Measurements from ENCODE around the gene NEURL1.

NEURL1 gene

GRCh38 chr10:103459615-103460014, 33.9 kb upstream of the NEURL1 start:
- in situ Hi-C loops (cut with MboI; ENCODE audit: low sequenced_read_pairs, unreplicated experiment): no loop called here

DNA sequence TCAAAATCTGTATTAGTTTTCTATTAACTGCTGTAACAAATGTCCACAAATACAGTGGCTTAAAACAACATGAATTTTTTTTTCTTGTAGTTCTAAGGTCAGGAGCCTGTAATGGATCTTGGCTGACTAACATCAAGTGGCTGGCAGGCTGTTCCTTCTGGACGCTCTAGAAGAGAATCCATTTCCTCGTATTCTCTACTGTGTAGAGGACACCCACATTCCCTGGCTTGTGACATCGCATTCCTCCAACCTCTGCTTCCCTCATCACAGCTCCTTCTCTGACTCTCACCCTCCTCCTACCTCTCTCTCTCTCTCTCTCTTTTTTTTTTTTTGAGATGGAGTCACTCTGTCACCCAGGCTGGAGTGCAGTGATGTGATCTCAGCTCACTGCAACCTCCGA, 30.0 kb upstream of the NEURL1 start:
- in situ Hi-C loops (cut with MboI; ENCODE audit: low sequenced_read_pairs, unreplicated experiment): no loop called here
- no peak for DNase-seq (ENCODE audit: low spot score)
- TF ChIP-seq CTCF (IDR thresholded peaks at IDR 0.05; ENCODE audit: borderline replicate concordance, control extremely low read depth, extremely low read depth, insufficient read depth, missing control alignments): no peak

More at GRCh38 chr10:103459615-103460014, 33.9 kb upstream of the NEURL1 start:
- no peak for DNase-seq (ENCODE audit: low spot score)
- no peak for TF ChIP-seq CTCF (IDR thresholded peaks at IDR 0.05; ENCODE audit: borderline replicate concordance, control extremely low read depth, extremely low read depth, insufficient read depth, missing control alignments)

DNA sequence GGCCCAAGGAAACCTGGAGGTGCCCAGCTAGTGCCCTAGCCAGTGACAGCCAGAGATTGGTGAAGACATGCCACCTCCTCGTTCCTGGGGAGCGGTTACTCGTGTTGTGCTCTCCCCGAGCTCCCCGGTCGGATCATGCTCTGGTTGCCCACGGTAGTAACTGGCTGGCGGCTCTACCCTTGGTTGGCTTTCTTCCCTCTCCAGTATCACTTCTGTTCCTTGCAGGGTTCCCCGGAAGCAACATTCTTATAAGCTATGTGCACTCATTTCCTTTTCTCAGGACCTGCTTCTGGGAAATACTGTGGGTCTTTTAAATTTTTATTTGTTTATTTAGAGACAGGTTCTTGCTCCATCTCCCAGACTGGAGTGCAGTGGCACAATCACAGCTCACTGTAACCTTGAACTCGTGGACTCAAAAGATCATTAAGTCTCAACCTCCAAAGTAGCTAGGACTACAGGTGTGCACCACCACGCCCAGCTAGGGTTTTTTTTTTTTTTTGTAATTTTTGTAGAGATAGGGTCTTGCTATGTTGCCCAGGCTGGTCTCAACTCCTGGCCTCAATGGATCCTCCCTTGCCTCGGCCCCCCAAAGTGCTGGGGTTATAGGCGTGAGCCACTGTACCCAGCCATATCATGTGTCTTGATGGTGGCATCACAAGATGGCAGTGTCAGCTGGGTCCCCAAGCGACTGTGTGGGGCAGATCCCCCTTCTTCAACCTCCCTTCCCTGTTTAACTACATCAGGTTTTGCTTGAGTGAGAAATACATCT, 27.9 kb upstream of the NEURL1 start:
- no peak for DNase-seq (ENCODE audit: low spot score)
- TF ChIP-seq CTCF (IDR thresholded peaks at IDR 0.05; ENCODE audit: borderline replicate concordance, control extremely low read depth, extremely low read depth, insufficient read depth, missing control alignments): no peak
- in situ Hi-C loops (cut with MboI; ENCODE audit: low sequenced_read_pairs, unreplicated experiment): no loop called here

DNA sequence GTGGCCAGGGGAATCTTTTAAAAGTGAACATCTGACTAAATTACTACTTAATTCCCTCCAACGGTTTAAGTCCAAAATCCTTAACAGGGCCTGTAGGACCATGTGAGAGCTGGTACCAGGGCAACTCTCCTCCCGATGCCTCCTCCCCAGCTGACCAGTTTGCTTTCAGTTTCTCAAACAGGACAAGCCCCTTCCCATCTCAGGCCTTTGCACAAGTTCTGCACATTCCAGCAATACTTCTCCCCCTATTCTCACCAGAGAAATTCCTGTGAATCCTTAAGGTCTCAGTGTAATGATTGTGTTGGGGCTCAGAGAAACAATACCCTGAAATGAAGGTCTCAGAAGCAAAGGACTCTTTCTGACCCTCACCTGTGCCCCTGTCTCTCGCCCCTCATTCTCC, 26.8 kb upstream of the NEURL1 start:
- in situ Hi-C loops (cut with MboI; ENCODE audit: low sequenced_read_pairs, unreplicated experiment): no loop called here
- DNase-seq (ENCODE audit: low spot score): no peak
- no peak for TF ChIP-seq CTCF (IDR thresholded peaks at IDR 0.05; ENCODE audit: borderline replicate concordance, control extremely low read depth, extremely low read depth, insufficient read depth, missing control alignments)

- DNase-seq (ENCODE audit: low spot score): peak; percentile 69
- in situ Hi-C loops (cut with MboI; ENCODE audit: low sequenced_read_pairs, unreplicated experiment): no loop called here
- no peak for TF ChIP-seq CTCF (IDR thresholded peaks at IDR 0.05; ENCODE audit: borderline replicate concordance, control extremely low read depth, extremely low read depth, insufficient read depth, missing control alignments)
Measured at GRCh38 chr10:103467406-103467805, 26.1 kb upstream of the NEURL1 start.

GRCh38 chr10:103469201-103469600, 24.3 kb upstream of the NEURL1 start:
- DNase-seq (ENCODE audit: low spot score): no peak
- no peak for TF ChIP-seq CTCF (IDR thresholded peaks at IDR 0.05; ENCODE audit: borderline replicate concordance, control extremely low read depth, extremely low read depth, insufficient read depth, missing control alignments)
- in situ Hi-C loops (cut with MboI; ENCODE audit: low sequenced_read_pairs, unreplicated experiment): no loop called here
